GM12864 (cell line): ENCODE data around the gene TMEM9B.

Experiments
- DNase-seq: peaks from one replicate; pipeline ENCODE4 v3.0.0-alpha.2; 2011; ENCODE audit warnings: low read depth
- H3K4me3 ChIP-seq: 2 replicates; pipeline ENCODE4 v1.5.1; 2011; ENCODE audit warnings: mild to moderate bottlenecking, low read depth, low read length, control low read depth
- TF ChIP-seq, protein P1 (sequence below): IDR thresholded peaks from 2 replicates; pipeline ENCODE4 v1.5.1; 2011; ENCODE audit warnings: low read depth, mild to moderate bottlenecking, moderate library complexity, low read length, control low read depth, inconsistent platforms; ENCODE audit errors: missing control alignments

TMEM9B gene

DNA sequence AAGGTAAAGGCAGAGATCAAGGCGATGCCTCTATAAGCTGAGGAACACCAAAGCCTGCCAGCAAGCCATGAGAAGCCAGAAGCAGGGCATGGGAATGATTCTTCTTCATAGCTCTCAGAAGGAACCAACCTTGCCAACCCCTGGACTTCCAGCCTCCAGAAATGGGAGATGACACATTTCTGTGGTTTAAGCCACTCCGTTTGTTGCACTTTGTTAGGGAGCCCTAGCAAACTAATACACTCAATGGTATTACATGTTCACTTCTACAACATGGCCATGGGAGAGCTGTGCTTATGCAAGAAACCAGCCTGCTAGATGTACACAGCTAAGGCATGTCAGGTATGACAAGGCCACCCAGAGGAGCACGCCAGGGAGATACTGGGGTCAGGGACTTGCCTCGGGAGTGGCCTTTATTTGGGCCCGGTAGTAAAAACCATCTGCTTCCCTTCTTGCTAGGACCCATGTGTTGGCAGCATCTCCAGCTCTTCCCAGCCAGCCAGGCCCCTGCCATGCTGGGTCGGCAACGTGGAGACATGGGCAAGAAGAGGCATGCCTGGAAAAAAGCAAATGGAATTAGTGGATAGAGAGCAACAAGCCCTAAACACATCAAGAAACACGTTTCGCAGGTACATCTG, 35.1 kb downstream of the TMEM9B start:
- H3K4me3 ChIP-seq = no peak overlapping the region
- DNase-seq = no peak
- TF ChIP-seq, protein P1, sequence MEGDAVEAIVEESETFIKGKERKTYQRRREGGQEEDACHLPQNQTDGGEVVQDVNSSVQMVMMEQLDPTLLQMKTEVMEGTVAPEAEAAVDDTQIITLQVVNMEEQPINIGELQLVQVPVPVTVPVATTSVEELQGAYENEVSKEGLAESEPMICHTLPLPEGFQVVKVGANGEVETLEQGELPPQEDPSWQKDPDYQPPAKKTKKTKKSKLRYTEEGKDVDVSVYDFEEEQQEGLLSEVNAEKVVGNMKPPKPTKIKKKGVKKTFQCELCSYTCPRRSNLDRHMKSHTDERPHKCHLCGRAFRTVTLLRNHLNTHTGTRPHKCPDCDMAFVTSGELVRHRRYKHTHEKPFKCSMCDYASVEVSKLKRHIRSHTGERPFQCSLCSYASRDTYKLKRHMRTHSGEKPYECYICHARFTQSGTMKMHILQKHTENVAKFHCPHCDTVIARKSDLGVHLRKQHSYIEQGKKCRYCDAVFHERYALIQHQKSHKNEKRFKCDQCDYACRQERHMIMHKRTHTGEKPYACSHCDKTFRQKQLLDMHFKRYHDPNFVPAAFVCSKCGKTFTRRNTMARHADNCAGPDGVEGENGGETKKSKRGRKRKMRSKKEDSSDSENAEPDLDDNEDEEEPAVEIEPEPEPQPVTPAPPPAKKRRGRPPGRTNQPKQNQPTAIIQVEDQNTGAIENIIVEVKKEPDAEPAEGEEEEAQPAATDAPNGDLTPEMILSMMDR = no peak

DNA sequence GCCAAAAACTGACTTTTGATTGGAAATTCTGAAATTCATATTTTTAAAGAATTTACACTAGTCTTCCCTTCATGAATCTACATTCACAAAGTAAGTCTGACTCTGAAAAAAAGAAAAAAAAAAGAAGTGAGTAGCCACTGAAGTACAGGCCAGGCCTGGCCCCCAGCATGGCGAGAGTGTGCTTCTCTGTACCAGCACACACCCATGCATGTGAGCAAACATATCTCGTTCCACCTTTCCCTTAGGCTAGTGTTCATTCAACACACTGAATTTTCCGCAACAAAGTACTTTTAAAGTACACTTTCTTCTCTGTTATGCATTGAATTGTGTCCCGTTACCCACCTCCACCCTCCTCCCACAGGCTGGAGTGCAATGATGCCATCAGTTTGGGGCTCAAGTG, 36.0 kb downstream of the TMEM9B start:
- TF ChIP-seq, protein P1 = no peak

DNA sequence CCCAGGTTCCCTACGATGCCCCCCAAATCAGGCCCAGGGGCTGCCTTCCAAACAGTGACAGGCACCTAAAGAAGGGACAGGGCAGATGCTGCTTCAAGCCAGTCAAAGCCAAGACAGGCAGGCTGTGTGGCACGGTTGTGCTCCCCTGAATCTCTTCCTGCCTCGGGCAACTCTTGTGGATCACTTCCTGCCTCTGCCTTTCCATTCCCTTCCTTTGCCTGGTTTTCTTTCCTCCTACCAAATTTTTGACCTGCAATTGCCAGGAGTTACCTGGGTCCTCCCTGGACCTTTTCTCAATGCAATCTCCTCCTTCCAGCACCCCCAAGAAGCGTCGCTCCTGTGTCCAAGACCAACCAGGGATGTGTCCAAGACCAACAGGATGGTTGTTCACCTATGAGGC, 37.0 kb downstream of the TMEM9B start:
- TF ChIP-seq, protein P1 = no peak
- no peak overlapping the region for H3K4me3 ChIP-seq
- DNase-seq = no peak

More for the DNA sequence above, 36.0 kb downstream of the TMEM9B start:
- H3K4me3 ChIP-seq = no peak overlapping the region
- no peak for DNase-seq

DNA sequence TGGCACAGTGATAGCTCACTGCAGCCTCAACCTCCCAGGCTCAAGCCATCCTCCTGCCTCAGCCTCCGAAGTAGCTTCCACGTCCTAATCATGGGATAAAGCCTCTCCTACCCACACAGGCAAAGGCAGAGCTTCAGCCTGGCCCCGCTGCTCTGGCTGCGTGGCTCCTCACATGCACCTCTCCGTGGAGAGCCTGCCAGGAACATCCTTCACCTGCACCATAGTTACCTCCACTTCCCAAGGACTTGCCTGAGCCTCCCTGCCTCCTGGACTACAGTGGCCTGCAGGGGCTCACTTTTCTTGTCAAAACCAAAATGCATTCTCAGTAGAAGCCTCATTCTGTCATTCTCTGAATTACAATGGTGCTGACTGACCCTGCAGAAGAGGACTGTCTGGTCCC, 38.0 kb downstream of the TMEM9B start:
- TF ChIP-seq, protein P1 = no peak
- H3K4me3 ChIP-seq = no peak overlapping the region
- DNase-seq = no peak

DNA sequence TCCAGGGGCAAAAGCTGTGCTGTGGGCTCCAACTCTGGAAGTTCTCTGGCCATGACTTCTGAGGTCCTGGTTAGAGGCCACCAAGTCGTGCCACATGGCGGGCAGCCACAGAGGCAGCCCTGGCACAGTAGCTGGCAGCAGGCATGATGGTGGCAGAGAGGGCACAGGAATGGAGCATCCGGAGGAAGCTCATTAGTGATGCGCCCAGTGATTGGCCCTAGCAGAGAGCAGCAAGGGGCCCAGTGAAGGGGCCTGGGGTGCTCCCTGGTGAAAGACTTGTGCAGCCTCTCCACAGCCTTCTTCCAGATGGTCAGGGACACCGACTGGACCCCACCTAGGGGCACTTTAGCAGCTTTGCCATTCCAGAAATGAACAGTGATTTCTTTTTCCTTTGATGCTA, 38.5 kb downstream of the TMEM9B start:
- TF ChIP-seq, protein P1 = no peak
- DNase-seq = no peak
- no peak overlapping the region for H3K4me3 ChIP-seq

DNA sequence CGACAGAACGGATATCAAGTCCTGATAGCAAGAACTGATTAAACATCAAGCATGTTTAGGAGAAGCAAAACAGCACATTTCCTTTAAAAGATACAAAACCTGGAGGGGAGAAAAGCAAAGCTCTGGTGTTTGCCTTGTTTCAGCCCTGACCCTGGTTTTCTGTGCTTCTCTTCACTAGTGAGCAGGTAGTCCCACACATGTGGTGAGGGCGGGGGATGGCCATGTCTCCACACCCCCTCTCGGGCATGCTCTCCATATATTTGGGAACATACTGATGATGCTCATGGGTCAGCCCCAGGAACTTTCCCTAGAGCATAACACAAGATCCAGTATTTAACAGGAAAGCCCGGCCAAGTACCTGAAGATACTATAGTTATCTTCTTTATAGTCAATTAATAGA, 41.6 kb downstream of the TMEM9B start:
- H3K4me3 ChIP-seq = no peak overlapping the region
- DNase-seq = no peak
- TF ChIP-seq, protein P1 = no peak

DNA sequence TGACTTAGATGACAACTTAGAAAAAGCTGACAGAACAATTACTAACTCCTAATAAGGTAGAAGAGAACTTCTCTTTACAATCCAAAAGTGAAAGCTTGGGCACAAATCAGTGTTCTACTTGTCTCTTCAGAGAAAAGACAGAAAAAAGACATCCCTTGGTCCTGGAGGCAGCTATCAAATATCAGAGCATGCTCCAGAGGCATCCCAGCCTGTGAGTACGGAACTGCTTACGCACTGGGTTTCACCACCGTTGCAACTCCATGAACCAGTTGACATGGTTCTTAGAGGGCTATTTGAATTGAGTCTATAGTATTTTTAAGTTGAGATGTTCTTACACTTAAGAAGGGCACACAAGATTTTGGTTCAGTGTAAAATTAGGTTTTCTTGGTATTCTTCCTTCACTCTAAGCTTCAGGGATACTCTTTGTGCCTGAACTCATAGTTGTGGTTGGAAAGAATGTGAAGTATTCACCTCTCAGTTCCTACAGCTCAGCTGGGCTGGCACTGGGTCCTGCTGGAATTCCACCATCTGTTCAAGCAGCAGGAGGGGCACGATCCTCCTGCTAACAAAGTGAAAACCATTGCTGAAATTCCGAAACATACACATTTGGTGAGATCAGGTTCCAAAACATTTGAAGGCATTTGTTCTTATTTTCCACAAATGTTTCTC, 47.0 kb downstream of the TMEM9B start:
- TF ChIP-seq, protein P1 = no peak
- no peak overlapping the region for H3K4me3 ChIP-seq
- DNase-seq = no peak
